ENCODE results near the gene APCDD1L. TPM values are rescaled to one million over a fixed set of nuclear protein-coding genes. Genes with fewer than 3 reads are reported as not detected.
A peak's percentile ranks its signal among the peaks of the same experiment; 100 is the strongest.

The APCDD1L gene
- total and polyA plus RNA-seq, 2 experiments from 2014 or later = 16.6 to 25.6 TPM

DNA sequence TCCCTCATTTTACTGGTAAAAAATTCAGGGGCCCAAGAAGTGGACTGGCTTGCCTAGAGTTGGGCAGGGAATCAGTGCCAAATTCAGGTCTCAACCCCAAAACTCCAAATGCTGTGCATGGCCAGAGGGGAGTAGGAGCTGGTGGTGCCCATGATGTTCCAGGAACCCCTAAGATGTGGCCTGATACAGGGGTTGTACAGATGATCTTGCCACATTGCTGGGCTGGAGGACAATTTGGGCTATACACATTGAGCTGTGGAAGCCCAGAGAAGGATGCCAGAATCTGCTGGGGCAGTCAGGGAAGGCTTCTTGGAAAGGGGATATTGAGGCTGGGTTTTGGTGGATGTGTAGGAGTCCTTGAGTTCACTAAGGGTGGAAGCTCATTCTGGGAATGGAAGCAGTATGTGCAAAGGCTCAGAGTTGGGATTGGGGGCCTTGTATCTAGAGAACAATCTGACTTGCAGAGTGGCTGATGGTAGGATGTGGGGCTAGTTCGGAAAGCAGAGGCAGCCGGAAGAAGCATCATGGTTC is 38.0 kb upstream of the APCDD1L start:
- in situ Hi-C loops (cut with MboI) = no loop called here
- no peak overlapping the region for H3K27ac ChIP-seq
- peaks cover 56% of the 10 kb centered on the region for H3K4me1 ChIP-seq (ENCODE audit: insufficient read depth)

DNA sequence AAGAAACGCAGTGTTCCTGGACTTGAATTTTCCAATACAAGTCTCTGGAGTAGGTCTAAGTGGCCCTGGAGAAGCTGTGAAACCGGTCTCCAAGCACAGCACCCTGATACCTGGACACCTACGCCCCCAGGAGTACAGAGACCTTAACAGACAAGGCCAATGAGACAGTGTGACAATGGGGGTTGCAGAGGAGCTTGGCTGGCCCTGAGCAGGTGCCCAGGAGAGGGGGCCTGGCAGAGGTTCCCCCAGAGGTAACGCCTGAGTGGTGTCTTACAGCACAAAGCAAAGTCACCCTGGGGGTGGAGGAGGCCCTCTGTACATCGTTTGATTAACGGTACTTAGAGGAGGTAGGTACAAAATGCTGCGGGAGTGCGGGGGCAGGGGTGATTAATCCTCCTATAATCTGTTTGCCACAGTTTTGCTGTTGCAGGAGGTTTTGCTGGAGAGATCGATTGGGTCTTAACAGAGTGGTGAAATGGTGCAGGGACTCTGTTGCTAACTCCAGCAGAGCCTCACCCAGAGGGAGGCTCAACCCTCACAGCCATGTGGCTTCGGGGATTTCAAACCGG is 37.3 kb upstream of the APCDD1L start:
- Histone ChIP-seq H3K9me2 (ENCODE audit: insufficient read depth) (no peaks in the 10 kb centered on the region), H4K20me1 (ENCODE audit: insufficient read depth) (no peaks in the 10 kb centered on the region), H3F3A (ENCODE audit: insufficient read depth) (peaks cover 47% of the 10 kb centered on the region), H2AFZ (no peak overlapping the region), H3K4me2 (ENCODE audit: unreplicated experiment) (no peak overlapping the region), H3K4me1 (ENCODE audit: insufficient read depth) (peaks cover 57% of the 10 kb centered on the region), H3K79me2 (ENCODE audit: insufficient read depth) (no peaks in the 10 kb centered on the region), H3K36me3 (ENCODE audit: low read depth) (no peaks in the 10 kb centered on the region), H3K4me3 (no peak overlapping the region), H3K9ac (no peak overlapping the region), H3K9me3 (ENCODE audit: low read depth) (no peaks in the 10 kb centered on the region), H3K27ac (no peak overlapping the region), H3K27me3 (replicated peaks; ENCODE audit: insufficient read depth) (no peaks in the 10 kb centered on the region)
- no peak for TF ChIP-seq EZH2 (IDR thresholded peaks at IDR 0.05; ENCODE audit: insufficient read depth, poor library complexity, severe bottlenecking)
- TF ChIP-seq EZH2phosphoT487 (IDR thresholded peaks at IDR 0.05; ENCODE audit: insufficient read depth, low read depth) = no peak
- in situ Hi-C loops (cut with MboI) = no loop called here
- WGBS, 2 experiments (ENCODE audit: low coverage in 1 of 2, low lambda C conversion rate in 2 of 2, missing lambda C conversion rate in 2 of 2) = 80 to 83% methylated on average over 11 of the region's 11 CpGs
- no peak for DNase-seq

More for the DNA sequence above, 38.0 kb upstream of the APCDD1L start:
- TF ChIP-seq EZH2 (IDR thresholded peaks at IDR 0.05; ENCODE audit: insufficient read depth, poor library complexity, severe bottlenecking) = no peak
- no peak for TF ChIP-seq EZH2phosphoT487 (IDR thresholded peaks at IDR 0.05; ENCODE audit: insufficient read depth, low read depth)
- no peak for DNase-seq
- 79 to 82% methylated on average over 2 of the region's 2 CpGs for WGBS, 2 experiments (ENCODE audit: low coverage in 1 of 2, low lambda C conversion rate in 2 of 2, missing lambda C conversion rate in 2 of 2)
- Histone ChIP-seq H3K79me2 (ENCODE audit: insufficient read depth) (no peaks in the 10 kb centered on the region), H4K20me1 (ENCODE audit: insufficient read depth) (no peaks in the 10 kb centered on the region), H2AFZ (no peak overlapping the region), H3K27me3 (replicated peaks; ENCODE audit: insufficient read depth) (no peaks in the 10 kb centered on the region), H3K4me2 (ENCODE audit: unreplicated experiment) (no peak overlapping the region), H3K4me3 (no peak overlapping the region), H3K9me2 (ENCODE audit: insufficient read depth) (no peaks in the 10 kb centered on the region), H3F3A (ENCODE audit: insufficient read depth) (peaks cover 42% of the 10 kb centered on the region), H3K36me3 (ENCODE audit: low read depth) (no peaks in the 10 kb centered on the region), H3K9ac (no peak overlapping the region), H3K9me3 (ENCODE audit: low read depth) (no peaks in the 10 kb centered on the region)

GRCh38 chr20:58551631-58552030 is 36.4 kb upstream of the APCDD1L start:
- Histone ChIP-seq H4K20me1 (ENCODE audit: insufficient read depth) (no peaks in the 10 kb centered on the region), H3K4me2 (ENCODE audit: unreplicated experiment) (no peak overlapping the region), H3K27ac (no peak overlapping the region), H3K79me2 (ENCODE audit: insufficient read depth) (no peaks in the 10 kb centered on the region), H3K27me3 (replicated peaks; ENCODE audit: insufficient read depth) (no peaks in the 10 kb centered on the region), H3K36me3 (ENCODE audit: low read depth) (no peaks in the 10 kb centered on the region), H3K9me3 (ENCODE audit: low read depth) (no peaks in the 10 kb centered on the region), H3K4me3 (no peak overlapping the region), H3K4me1 (ENCODE audit: insufficient read depth) (peaks cover 56% of the 10 kb centered on the region), H2AFZ (no peak overlapping the region), H3K9ac (no peak overlapping the region), H3F3A (ENCODE audit: insufficient read depth) (peaks cover 49% of the 10 kb centered on the region), H3K9me2 (ENCODE audit: insufficient read depth) (no peaks in the 10 kb centered on the region)
- WGBS, 2 experiments (ENCODE audit: low coverage in 1 of 2, low lambda C conversion rate in 2 of 2, missing lambda C conversion rate in 2 of 2) = 84% methylated on average over 7 to 8 of the region's 8 CpGs
- in situ Hi-C loops (cut with MboI) = no loop called here
- DNase-seq = no peak
- TF ChIP-seq EZH2phosphoT487 (IDR thresholded peaks at IDR 0.05; ENCODE audit: insufficient read depth, low read depth) = no peak
- no peak for TF ChIP-seq EZH2 (IDR thresholded peaks at IDR 0.05; ENCODE audit: insufficient read depth, poor library complexity, severe bottlenecking)

GRCh38 chr20:58550275-58551059 is 35.3 kb upstream of the APCDD1L start:
- Histone ChIP-seq H3K4me1 (ENCODE audit: insufficient read depth) (peaks cover 53% of the 10 kb centered on the region), H3K36me3 (ENCODE audit: low read depth) (no peaks in the 10 kb centered on the region), H4K20me1 (ENCODE audit: insufficient read depth) (no peaks in the 10 kb centered on the region), H3K27ac (peak overlapping the region; percentile 68), H3K4me3 (no peak overlapping the region), H3K9me3 (ENCODE audit: low read depth) (no peaks in the 10 kb centered on the region), H3K9ac (peak overlapping the region; percentile 47), H3K79me2 (ENCODE audit: insufficient read depth) (no peaks in the 10 kb centered on the region), H3K27me3 (replicated peaks; ENCODE audit: insufficient read depth) (no peaks in the 10 kb centered on the region), H2AFZ (no peak overlapping the region), H3K9me2 (ENCODE audit: insufficient read depth) (no peaks in the 10 kb centered on the region), H3K4me2 (ENCODE audit: unreplicated experiment) (peak overlapping the region; percentile 36), H3F3A (ENCODE audit: insufficient read depth) (peaks cover 43% of the 10 kb centered on the region)
- TF ChIP-seq EZH2phosphoT487 (IDR thresholded peaks at IDR 0.05; ENCODE audit: insufficient read depth, low read depth) = no peak
- no peak for TF ChIP-seq EZH2 (IDR thresholded peaks at IDR 0.05; ENCODE audit: insufficient read depth, poor library complexity, severe bottlenecking)
- WGBS, 2 experiments (ENCODE audit: low coverage in 1 of 2, low lambda C conversion rate in 2 of 2, missing lambda C conversion rate in 2 of 2) = 56 to 57% methylated on average over 17 of the region's 17 CpGs
- peak; percentile 95 for DNase-seq
- in situ Hi-C loops (cut with MboI) = no loop called here
